HEK293 (cell line): Measurements from ENCODE around the gene ARHGAP26.

Experiments used
- ATF2 ChIP-seq: fragments of 450-650 bp; formaldehyde crosslinking; IDR thresholded peaks from 2 replicates; pipeline ENCODE4 v1.5.1; 2016; ENCODE audit warnings: missing biosample characterization, missing genetic modification characterization, low read depth
- FEZF1 ChIP-seq: fragments of 450-650 bp; formaldehyde crosslinking; IDR thresholded peaks from 2 replicates; pipeline ENCODE4 v1.5.1; 2016; ENCODE audit warnings: missing biosample characterization, missing genetic modification characterization
- GLI4 ChIP-seq: fragments of 450-650 bp; formaldehyde crosslinking; IDR thresholded peaks from 2 replicates; pipeline ENCODE4 v1.5.1; 2016; ENCODE audit warnings: missing biosample characterization, missing genetic modification characterization
- HIC1 ChIP-seq: fragments of 450-650 bp; formaldehyde crosslinking; IDR thresholded peaks from 2 replicates; pipeline ENCODE4 v1.5.1; 2016; ENCODE audit warnings: missing biosample characterization, missing genetic modification characterization
- HOXD13 ChIP-seq: sonication (generic); formaldehyde crosslinking; IDR thresholded peaks from 2 replicates; pipeline ENCODE4 v1.8.0; 2022; ENCODE audit warnings: missing genetic modification reagents, borderline replicate concordance
- MZF1 ChIP-seq: fragments of 450-650 bp; formaldehyde crosslinking; IDR thresholded peaks from 2 replicates; pipeline ENCODE4 v1.5.1; 2017; ENCODE audit warnings: missing biosample characterization, missing genetic modification characterization, borderline replicate concordance
- RBAK ChIP-seq: fragments of 450-650 bp; formaldehyde crosslinking; IDR thresholded peaks from 2 replicates; pipeline ENCODE4 v1.5.1; 2016; ENCODE audit warnings: missing biosample characterization, missing genetic modification characterization
- SCRT2 ChIP-seq: fragments of 450-650 bp; formaldehyde crosslinking; IDR thresholded peaks from 2 replicates; pipeline ENCODE4 v1.5.1; 2016; ENCODE audit warnings: missing biosample characterization, missing genetic modification characterization
- ZBTB44 ChIP-seq: fragments of 450-650 bp; IDR thresholded peaks from 2 replicates; pipeline ENCODE4 v1.5.1; 2018; ENCODE audit warnings: missing biosample characterization, mild to moderate bottlenecking, missing genetic modification characterization
- ZBTB48 ChIP-seq: fragments of 450-650 bp; formaldehyde crosslinking; IDR thresholded peaks from 2 replicates; pipeline ENCODE4 v1.5.1; 2016; ENCODE audit warnings: missing biosample characterization, missing genetic modification characterization
- ZFHX2 ChIP-seq: fragments of 450-650 bp; formaldehyde crosslinking; conservative IDR thresholded peaks from 2 replicates; pipeline ENCODE4 v1.5.1; 2016; ENCODE audit warnings: missing biosample characterization, missing genetic modification characterization
- ZFP41 ChIP-seq: fragments of 450-650 bp; formaldehyde crosslinking; IDR thresholded peaks from 2 replicates; pipeline ENCODE4 v1.5.1; 2016; ENCODE audit warnings: missing biosample characterization, missing genetic modification characterization, borderline replicate concordance
- ZFP69B ChIP-seq: fragments of 450-650 bp; formaldehyde crosslinking; IDR thresholded peaks from 2 replicates; pipeline ENCODE4 v1.5.1; 2016; ENCODE audit warnings: missing biosample characterization, missing genetic modification characterization
- ZNF211 ChIP-seq: fragments of 450-650 bp; formaldehyde crosslinking; IDR thresholded peaks from 2 replicates; pipeline ENCODE4 v1.5.1; 2016; ENCODE audit warnings: low read depth, missing biosample characterization, missing genetic modification characterization
- ZNF324 ChIP-seq: fragments of 450-650 bp; formaldehyde crosslinking; IDR thresholded peaks from 2 replicates; pipeline ENCODE4 v1.5.1; 2016; ENCODE audit warnings: missing biosample characterization, missing genetic modification characterization
- ZNF350 ChIP-seq: fragments of 450-650 bp; formaldehyde crosslinking; IDR thresholded peaks from 2 replicates; pipeline ENCODE4 v1.5.0; 2017; ENCODE audit warnings: missing biosample characterization, mild to moderate bottlenecking, missing genetic modification characterization
- ZNF366 ChIP-seq: fragments of 450-650 bp; formaldehyde crosslinking; conservative IDR thresholded peaks from 2 replicates; pipeline ENCODE4 v1.5.1; 2016; ENCODE audit warnings: missing biosample characterization, missing genetic modification characterization
- ZNF423 ChIP-seq: fragments of 450-650 bp; formaldehyde crosslinking; IDR thresholded peaks from 2 replicates; pipeline ENCODE4 v1.5.1; 2016; ENCODE audit warnings: missing biosample characterization, missing genetic modification characterization
- ZNF426 ChIP-seq: fragments of 450-650 bp; formaldehyde crosslinking; IDR thresholded peaks from 2 replicates; pipeline ENCODE4 v1.5.1; 2017; ENCODE audit warnings: missing biosample characterization, missing genetic modification characterization, mild to moderate bottlenecking, inconsistent platforms, moderate library complexity
- ZNF473 ChIP-seq: fragments of 450-650 bp; formaldehyde crosslinking; IDR thresholded peaks from 2 replicates; pipeline ENCODE4 v1.5.1; 2017; ENCODE audit warnings: missing biosample characterization, missing genetic modification characterization
- ZNF488 ChIP-seq: fragments of 450-650 bp; formaldehyde crosslinking; IDR thresholded peaks from 2 replicates; pipeline ENCODE4 v1.5.1; 2016; ENCODE audit warnings: missing biosample characterization, missing genetic modification characterization
- ZNF548 ChIP-seq: fragments of 450-650 bp; formaldehyde crosslinking; IDR thresholded peaks from 2 replicates; pipeline ENCODE4 v1.5.1; 2016; ENCODE audit warnings: missing biosample characterization, missing genetic modification characterization
- ZNF560 ChIP-seq: fragments of 450-650 bp; formaldehyde crosslinking; IDR thresholded peaks from 2 replicates; pipeline ENCODE4 v1.5.1; 2017; ENCODE audit warnings: missing biosample characterization, missing genetic modification characterization, borderline replicate concordance
- ZNF707 ChIP-seq: fragments of 450-650 bp; formaldehyde crosslinking; IDR thresholded peaks from 2 replicates; pipeline ENCODE4 v1.5.1; 2016; ENCODE audit warnings: missing biosample characterization, missing genetic modification characterization
- ZNF768 ChIP-seq: fragments of 450-650 bp; formaldehyde crosslinking; IDR thresholded peaks from 2 replicates; pipeline ENCODE4 v1.5.1; 2018; ENCODE audit warnings: missing biosample characterization, mild to moderate bottlenecking, missing genetic modification characterization
- ZNF791 ChIP-seq: fragments of 450-650 bp; formaldehyde crosslinking; IDR thresholded peaks from 2 replicates; pipeline ENCODE4 v1.5.1; 2016; ENCODE audit warnings: missing biosample characterization, missing genetic modification characterization
- ZNF830 ChIP-seq: fragments of 450-650 bp; IDR thresholded peaks from 2 replicates; pipeline ENCODE4 v1.5.0; 2018; ENCODE audit warnings: missing biosample characterization, missing genetic modification characterization, low read depth, mild to moderate bottlenecking, moderate library complexity
- TF ChIP-seq, protein P1 (sequence below): fragments of 450-650 bp; formaldehyde crosslinking; IDR thresholded peaks from 2 replicates; pipeline ENCODE4 v1.5.1; 2016; ENCODE audit warnings: missing biosample characterization, missing genetic modification characterization
- TF ChIP-seq, protein P2 (sequence below): fragments of 450-650 bp; formaldehyde crosslinking; IDR thresholded peaks from 2 replicates; pipeline ENCODE4 v1.5.1; 2016; ENCODE audit warnings: missing biosample characterization, missing genetic modification characterization
- TF ChIP-seq, protein P3 (sequence below): fragments of 450-650 bp; formaldehyde crosslinking; IDR thresholded peaks from 2 replicates; pipeline ENCODE4 v1.5.1; 2017; ENCODE audit warnings: missing biosample characterization, missing genetic modification characterization

ARHGAP26 gene

DNA sequence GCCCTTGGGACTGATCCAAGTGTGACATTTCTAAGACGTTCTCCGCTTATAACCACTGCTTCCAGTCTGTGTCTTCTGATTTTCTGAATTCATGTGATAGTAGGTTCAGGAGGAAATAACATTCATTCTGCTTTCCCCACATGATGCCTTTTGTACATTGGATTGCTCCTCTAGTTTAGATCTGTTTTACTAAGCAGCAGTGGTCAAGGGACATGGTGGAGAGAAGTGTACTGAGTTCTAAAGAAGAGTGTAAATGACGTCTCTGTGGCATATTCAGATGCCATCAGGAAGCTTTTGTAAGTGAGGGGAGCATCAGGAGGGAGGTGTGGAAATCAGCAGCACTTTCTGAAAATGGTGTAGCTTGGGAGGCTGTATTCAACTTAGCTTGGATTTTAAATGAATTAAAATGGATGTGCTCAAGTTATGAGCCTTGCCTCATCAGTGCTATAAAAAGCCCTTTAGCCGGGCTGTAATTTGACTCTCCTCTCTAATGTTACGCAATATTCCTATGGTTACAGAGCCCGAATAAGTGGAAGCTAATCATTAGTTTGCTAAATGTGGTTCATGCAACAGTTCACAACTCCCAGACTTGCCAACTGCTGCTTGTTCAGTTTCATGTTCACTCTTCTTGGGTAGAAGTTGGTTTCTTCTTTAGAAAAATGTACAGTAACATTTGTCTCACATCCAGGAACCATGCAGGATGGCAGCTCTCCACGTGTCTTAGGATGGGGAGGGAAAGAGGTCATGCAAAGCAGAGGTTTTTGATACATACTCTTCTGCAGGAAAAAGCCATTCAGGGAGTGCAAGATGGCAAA, 281.3 kb downstream of the ARHGAP26 start (continued):
- TF ChIP-seq ZFP69B (tag by site-specific recombination) (no peak), ZNF366 (tag by site-specific recombination) (peak; percentile 43; the same call in 1 of the 2 replicates), ZBTB48 (tag by site-specific recombination) (no peak), ZNF707 (no peak), ZNF324 (no peak), ZFHX2 (tag by site-specific recombination) (no peak), ZNF473 (tag by site-specific recombination) (no peak), ZNF548 (no peak), ZNF350 (tag by site-specific recombination) (no peak), SCRT2 (tag by site-specific recombination) (peak; percentile 95), ZFP41 (tag by site-specific recombination) (no peak), ZNF423 (tag by site-specific recombination) (no peak), ZNF426 (tag by site-specific recombination) (no peak), MZF1 (no peak), ZBTB44 (tag by site-specific recombination) (peak; percentile 72; the same call in 1 of the 2 replicates), ZNF791 (tag by site-specific recombination) (no peak), ZNF488 (tag by site-specific recombination) (no peak), RBAK (tag by site-specific recombination) (no peak), ZNF768 (tag by site-specific recombination) (no peak), GLI4 (no peak), ZNF560 (no peak), HOXD13 (CRISPR knock-in tag) (no peak), ATF2 (tag by site-specific recombination) (no peak), ZNF830 (no peak), FEZF1 (tag by site-specific recombination) (no peak), HIC1 (no peak), ZNF211 (tag by site-specific recombination) (no peak)
- TF ChIP-seq, protein P1, sequence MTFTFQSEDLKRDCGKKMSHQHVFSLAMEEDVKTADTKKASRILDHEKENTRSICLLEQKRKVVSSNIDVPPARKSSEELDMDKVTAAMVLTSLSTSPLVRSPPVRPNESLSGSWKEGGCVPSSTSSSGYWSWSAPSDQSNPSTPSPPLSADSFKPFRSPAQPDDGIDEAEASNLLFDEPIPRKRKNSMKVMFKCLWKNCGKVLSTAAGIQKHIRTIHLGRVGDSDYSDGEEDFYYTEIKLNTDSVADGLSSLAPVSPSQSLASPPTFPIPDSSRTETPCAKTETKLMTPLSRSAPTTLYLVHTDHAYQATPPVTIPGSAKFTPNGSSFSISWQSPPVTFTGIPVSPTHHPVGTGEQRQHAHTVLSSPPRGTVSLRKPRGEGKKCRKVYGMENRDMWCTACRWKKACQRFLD (tag by site-specific recombination), result no peak
- TF ChIP-seq, protein P2, sequence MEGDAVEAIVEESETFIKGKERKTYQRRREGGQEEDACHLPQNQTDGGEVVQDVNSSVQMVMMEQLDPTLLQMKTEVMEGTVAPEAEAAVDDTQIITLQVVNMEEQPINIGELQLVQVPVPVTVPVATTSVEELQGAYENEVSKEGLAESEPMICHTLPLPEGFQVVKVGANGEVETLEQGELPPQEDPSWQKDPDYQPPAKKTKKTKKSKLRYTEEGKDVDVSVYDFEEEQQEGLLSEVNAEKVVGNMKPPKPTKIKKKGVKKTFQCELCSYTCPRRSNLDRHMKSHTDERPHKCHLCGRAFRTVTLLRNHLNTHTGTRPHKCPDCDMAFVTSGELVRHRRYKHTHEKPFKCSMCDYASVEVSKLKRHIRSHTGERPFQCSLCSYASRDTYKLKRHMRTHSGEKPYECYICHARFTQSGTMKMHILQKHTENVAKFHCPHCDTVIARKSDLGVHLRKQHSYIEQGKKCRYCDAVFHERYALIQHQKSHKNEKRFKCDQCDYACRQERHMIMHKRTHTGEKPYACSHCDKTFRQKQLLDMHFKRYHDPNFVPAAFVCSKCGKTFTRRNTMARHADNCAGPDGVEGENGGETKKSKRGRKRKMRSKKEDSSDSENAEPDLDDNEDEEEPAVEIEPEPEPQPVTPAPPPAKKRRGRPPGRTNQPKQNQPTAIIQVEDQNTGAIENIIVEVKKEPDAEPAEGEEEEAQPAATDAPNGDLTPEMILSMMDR, result no peak
- TF ChIP-seq, protein P3, sequence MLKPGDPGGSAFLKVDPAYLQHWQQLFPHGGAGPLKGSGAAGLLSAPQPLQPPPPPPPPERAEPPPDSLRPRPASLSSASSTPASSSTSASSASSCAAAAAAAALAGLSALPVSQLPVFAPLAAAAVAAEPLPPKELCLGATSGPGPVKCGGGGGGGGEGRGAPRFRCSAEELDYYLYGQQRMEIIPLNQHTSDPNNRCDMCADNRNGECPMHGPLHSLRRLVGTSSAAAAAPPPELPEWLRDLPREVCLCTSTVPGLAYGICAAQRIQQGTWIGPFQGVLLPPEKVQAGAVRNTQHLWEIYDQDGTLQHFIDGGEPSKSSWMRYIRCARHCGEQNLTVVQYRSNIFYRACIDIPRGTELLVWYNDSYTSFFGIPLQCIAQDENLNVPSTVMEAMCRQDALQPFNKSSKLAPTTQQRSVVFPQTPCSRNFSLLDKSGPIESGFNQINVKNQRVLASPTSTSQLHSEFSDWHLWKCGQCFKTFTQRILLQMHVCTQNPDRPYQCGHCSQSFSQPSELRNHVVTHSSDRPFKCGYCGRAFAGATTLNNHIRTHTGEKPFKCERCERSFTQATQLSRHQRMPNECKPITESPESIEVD (tag by site-specific recombination), result 0 out of 2 replicates have a peak, but pooled peaks have one; percentile 52
